Breast epithelium (tissue), 3 donors: ENCODE results near the gene ZKSCAN5.

Source experiments
- POLR2A ChIP-seq: fragments of 450-650 bp; IDR thresholded peaks from one replicate; pipeline ENCODE4 v1.6.1; 2016; ENCODE audit warnings: antibody characterized with exemption, mild to moderate bottlenecking, moderate library complexity
- POLR2AphosphoS5 ChIP-seq, 3 donors: sonication (generic); formaldehyde crosslinking; IDR thresholded peaks; one replicate each; pipeline ENCODE4 v1.6.1; 2017; ENCODE audit warnings: antibody characterized with exemption in 3 of 3
- TF ChIP-seq, protein P1 (sequence below), 3 donors: fragments of 450-650 bp; IDR thresholded peaks; one replicate each; pipeline ENCODE4 v1.5.1; 2016 to 2017; ENCODE audit warnings: antibody characterized with exemption in 3 of 3, mild to moderate bottlenecking in 3 of 3, moderate library complexity in 3 of 3

DNA sequence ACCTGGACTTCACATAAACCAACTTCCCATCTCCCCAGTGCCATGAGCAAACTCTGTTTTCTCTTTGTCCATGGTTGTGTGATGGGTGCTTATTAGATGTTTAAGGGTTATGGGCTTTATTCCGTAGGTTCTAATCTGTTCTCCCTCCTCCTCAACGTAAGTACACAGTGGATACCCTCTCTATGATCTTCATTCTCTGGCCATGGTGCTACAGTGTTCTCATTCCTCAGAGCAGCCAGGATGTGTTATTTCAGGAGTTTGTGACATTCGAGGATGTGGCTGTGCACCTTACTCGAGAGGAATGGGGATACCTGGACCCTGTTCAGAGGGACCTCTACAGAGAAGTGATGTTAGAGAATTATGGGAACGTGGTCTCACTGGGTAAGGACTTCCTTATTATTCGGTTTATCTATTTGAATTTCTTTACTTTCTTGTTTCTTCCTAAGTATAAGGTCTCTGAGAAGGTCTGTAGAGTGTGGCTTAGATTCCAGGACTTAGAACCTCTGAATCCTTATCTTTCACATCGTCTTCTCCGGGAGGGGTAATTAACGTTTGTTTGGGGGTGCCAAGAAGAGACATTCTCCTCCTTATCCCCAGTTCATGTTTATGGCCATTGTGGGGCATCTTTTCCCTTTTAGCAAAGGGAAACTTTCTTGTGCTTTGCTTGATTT, 57.8 kb downstream of the ZKSCAN5 start:
- TF ChIP-seq, protein P1, sequence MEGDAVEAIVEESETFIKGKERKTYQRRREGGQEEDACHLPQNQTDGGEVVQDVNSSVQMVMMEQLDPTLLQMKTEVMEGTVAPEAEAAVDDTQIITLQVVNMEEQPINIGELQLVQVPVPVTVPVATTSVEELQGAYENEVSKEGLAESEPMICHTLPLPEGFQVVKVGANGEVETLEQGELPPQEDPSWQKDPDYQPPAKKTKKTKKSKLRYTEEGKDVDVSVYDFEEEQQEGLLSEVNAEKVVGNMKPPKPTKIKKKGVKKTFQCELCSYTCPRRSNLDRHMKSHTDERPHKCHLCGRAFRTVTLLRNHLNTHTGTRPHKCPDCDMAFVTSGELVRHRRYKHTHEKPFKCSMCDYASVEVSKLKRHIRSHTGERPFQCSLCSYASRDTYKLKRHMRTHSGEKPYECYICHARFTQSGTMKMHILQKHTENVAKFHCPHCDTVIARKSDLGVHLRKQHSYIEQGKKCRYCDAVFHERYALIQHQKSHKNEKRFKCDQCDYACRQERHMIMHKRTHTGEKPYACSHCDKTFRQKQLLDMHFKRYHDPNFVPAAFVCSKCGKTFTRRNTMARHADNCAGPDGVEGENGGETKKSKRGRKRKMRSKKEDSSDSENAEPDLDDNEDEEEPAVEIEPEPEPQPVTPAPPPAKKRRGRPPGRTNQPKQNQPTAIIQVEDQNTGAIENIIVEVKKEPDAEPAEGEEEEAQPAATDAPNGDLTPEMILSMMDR (IDR thresholded peaks at IDR 0.05): no peak
- TF ChIP-seq POLR2AphosphoS5 (IDR thresholded peaks at IDR 0.05): no peak
- TF ChIP-seq POLR2A: no peak
